GM12892 (cell line): Measurements from ENCODE around the gene DUSP15.

Experiments used
- DNase-seq: peaks from one replicate; pipeline ENCODE4 v3.0.0; 2011; ENCODE audit not compliant: insufficient read length
- FAIRE-seq: peaks from 2 replicates; lab custom pipeline; 2011; peaks lifted over from hg19 to GRCh38; lab: Jason Lieb, UNC
- POLR2A ChIP-seq: IDR thresholded peaks from 2 replicates; pipeline ENCODE4 v1.6.1; 2011; ENCODE audit warnings: low read depth, low read length, control low read depth
- POLR2AphosphoS5 ChIP-seq: IDR thresholded peaks from 2 replicates; pipeline ENCODE4 v1.6.1; 2011; ENCODE audit warnings: low read depth, low read length, control low read depth
- TAF1 ChIP-seq: IDR thresholded peaks from 2 replicates; pipeline ENCODE4 v1.6.1; 2011; ENCODE audit warnings: low read depth, mild to moderate bottlenecking, control low read depth, low read length, borderline replicate concordance

The DUSP15 gene

DNA sequence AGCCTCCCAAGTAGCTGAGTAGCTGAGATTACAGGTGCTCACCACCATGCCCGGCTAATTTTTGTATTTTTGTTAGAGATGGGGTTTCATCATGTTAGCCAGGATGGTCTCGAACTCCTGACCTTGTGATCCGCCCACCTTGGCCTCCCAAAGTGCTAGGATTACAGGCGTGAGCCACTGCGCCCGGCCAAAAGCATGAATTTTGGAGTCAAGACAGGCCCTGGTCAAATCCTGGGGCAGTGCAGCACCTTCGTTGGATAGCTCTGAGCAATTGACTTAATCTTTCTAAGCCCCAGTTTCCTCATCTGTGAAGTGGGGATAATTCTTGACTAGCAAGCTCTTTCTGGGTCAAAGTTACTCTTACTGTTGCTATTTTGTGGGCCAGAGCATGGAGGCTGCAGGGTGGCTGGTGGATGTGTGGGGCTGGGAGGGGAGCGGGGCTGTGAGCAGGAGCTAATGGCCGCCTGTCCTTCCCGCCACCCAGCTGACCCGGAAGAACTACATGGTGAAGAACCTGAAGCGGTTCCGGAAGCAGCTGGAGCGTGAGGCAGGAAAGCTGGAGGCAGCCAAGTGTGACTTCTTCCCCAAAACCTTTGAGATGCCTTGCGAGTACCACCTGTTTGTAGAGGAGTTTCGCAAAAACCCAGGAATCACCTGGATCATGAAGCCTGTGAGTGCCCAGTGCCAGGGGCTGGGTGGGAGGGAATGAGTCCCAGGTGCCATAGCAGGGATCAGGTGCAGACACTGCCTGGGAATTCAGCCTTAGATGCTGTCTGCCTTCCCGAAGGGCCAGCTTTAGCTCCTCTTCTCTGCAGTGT is 39.1 kb upstream of the DUSP15 start:
- FAIRE-seq (no peak), DNase-seq (no peak)
- TF ChIP-seq POLR2A (no peak), POLR2AphosphoS5 (no peak), TAF1 (no peak)

- DNase-seq (no peak), FAIRE-seq (no peak)
- TF ChIP-seq TAF1 (no peak), POLR2A (no peak), POLR2AphosphoS5 (no peak)
Measured at GRCh38 chr20:31908424-31908823, 38.1 kb upstream of the DUSP15 start.

DNA sequence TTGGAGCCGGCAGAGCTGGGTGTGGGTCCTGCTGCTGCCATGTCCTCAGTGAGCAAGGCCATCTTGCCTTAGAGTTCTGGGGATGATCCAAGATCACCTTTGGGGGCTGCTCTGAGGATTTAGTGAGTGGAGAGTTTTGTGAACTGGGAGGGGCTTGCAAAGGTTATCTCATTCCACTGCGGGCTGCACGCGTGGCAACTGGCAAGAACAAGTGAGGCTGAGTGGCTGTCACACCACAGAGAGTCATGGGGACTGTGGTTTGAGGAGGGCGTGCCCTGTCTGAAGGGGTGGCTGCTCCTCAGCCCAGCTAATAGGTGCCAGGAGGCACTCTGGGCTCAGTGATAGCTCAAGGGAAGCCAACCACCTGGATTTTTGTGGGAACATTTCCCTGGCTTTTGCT is 37.7 kb upstream of the DUSP15 start:
- FAIRE-seq (no peak), DNase-seq (no peak)
- no peak for TF ChIP-seq POLR2AphosphoS5
- TF ChIP-seq TAF1, result no peak
- no peak for TF ChIP-seq POLR2A

- TF ChIP-seq TAF1 (no peak), POLR2AphosphoS5 (no peak), POLR2A (no peak)
- no peak for DNase-seq
- FAIRE-seq, result no peak
Measured at GRCh38 chr20:31907046-31907445, 36.7 kb upstream of the DUSP15 start.

DNA sequence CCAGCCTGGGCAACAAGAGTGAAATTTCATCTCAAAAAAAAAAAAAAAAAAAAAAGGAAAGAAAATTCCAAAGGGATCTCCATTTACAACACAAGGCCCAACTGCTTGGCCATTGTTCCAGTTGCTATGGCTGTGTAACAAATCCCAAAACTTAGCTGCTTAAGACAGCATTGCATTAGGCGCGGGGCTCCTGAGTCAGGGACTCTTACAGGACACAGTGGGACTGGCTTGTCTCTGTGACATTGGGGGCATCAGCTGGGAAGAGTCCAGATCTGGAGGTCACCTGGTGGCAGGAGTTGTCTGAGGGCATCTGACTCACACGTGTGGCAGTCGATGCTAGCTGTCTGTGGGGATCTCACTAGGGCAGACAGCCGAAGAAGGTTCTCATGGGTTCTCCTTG is 35.7 kb upstream of the DUSP15 start:
- no peak for TF ChIP-seq POLR2AphosphoS5
- DNase-seq (no peak), FAIRE-seq (no peak)

DNA sequence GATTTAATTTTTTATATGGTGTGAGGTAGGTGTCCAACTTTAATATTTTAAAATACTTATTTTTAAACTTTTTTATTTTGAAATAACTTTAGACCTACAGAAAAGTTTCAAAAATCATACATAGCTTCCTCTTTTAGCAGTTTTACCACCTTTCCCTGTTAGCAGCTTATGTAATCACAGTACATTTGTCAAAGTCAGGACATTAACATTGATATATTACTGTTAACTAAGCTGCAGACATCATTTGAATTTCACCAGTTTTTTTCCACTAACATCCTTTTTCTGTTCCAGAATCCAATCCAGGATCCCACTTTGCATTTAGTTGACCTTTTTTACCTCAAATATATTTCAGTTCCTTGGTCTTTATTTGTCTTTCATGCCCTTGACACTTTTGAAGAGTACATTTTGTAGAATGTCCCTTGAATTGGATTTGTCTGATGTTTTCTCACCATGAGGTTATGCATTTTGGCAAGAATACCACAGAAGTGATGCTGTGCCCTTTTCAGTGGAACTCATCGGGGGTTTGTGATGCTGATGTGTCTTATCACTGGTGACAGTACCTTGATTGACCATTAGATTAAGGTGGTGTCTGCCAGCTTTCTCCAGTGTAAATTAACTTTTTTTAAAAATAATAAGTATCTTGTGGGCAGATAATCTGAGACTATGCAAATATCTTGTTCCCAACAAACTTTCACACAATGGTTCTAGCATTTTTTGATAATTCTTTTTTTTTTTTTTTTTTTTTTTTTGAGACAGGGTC is 33.5 kb upstream of the DUSP15 start:
- no peak for FAIRE-seq
- no peak for TF ChIP-seq TAF1
- DNase-seq, result no peak

DNA sequence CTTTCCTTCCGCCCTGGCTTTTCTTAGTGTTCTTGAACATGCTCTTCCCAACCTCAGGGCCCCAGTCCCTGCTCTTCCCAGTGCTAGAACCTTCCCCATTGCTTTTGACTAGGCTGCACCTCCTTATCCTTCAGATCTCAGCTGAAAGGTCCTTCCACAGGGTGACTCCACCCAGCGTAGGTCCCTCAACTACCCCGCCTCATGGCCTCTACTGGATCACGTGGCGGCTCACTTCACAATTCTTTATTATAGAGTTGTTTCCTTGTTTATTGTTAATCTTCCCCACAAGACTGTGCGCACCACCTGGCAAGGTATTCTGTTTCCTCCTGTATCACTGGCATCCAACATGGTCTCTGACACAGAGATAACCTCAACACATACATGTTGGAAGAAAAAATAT is 31.3 kb upstream of the DUSP15 start:
- DNase-seq (no peak), FAIRE-seq (no peak)
- TF ChIP-seq POLR2AphosphoS5 (no peak), POLR2A (no peak), TAF1 (no peak)

GRCh38 chr20:31897541-31897940 is 27.2 kb upstream of the DUSP15 start:
- no peak for FAIRE-seq
- TF ChIP-seq TAF1 (no peak), POLR2AphosphoS5 (no peak), POLR2A (no peak)
- no peak for DNase-seq

DNA sequence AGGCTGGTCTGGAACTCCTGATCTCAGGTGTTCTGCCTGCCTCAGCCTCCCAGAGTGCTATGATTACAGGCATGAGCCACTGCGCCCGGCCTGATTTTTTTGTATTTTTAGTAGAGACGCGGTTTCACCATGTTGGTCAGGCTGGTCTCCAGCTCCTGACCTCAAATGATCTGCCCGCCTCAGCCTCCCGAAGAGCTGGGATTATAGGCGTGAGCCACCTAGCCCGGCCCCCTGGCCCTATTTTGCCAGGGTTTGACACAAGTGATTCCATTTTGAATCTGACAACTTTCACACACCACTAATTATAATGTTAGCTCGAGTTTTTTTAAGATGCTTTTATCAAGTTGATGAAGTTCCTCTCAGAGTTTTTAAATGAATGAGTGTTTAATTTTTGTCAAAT is 25.7 kb upstream of the DUSP15 start:
- DNase-seq (no peak), FAIRE-seq (no peak)
- TF ChIP-seq POLR2A, result no peak
- no peak for TF ChIP-seq POLR2AphosphoS5
- no peak for TF ChIP-seq TAF1

- peak; percentile 34; the same call in 1 of the 2 replicates for TF ChIP-seq POLR2AphosphoS5
- TF ChIP-seq POLR2A, result peak; percentile 40; the same call in 1 of the 2 replicates
- TF ChIP-seq TAF1, result no peak
- DNase-seq (peak; percentile 54), FAIRE-seq (peak; percentile 90)
Measured at GRCh38 chr20:31894980-31895675, 24.8 kb upstream of the DUSP15 start.

DNA sequence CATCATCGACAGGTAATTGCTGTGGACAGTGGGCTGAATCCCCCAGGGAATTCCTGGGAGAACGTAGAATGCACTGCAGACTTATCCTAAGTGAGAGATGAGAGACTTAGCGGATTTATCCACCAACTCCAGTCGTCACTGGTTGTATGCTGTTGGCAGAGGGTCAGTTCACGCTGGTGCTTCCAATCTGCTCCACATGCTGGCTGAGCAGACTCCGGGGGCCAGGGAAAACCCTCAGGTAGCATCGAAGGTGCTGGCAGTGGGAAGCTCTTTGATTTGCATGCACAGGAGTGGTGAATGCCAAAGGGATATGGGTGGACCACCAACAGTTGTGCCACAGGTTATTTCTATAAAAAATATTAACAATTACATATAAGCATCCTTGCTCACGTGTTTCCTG is 20.3 kb upstream of the DUSP15 start:
- FAIRE-seq (no peak), DNase-seq (no peak)
- TF ChIP-seq POLR2AphosphoS5 (no peak), TAF1 (no peak), POLR2A (no peak)

- DNase-seq (no peak), FAIRE-seq (no peak)
- no peak for TF ChIP-seq TAF1
- TF ChIP-seq POLR2AphosphoS5, result no peak
- no peak for TF ChIP-seq POLR2A
Measured at GRCh38 chr20:31883829-31884228, 13.5 kb upstream of the DUSP15 start.

DNA sequence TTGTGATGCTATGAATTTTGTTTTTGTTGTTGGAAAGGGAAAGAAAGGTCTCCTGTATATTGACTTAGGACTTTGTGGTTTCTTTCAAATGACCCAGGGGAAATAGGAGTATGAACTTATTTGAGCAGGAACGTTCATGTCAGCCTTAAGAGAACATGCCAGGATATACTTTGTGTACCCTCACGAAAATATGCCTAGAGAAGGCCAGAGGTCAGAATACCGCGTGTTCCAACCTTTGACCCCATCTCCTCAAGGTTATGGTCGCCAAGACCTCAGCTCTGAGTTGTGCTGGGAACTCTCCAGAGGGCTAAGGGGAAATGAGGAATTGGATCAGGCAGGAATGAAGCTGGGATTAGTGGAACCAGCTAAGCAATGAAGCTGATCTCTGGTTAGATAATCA is 11.6 kb upstream of the DUSP15 start:
- FAIRE-seq, result no peak
- no peak for TF ChIP-seq TAF1
- no peak for TF ChIP-seq POLR2A
- no peak for TF ChIP-seq POLR2AphosphoS5
- no peak for DNase-seq
